ENCODE data around the gene IFT80. TPM values are rescaled to one million over a fixed set of nuclear protein-coding genes. Genes with fewer than 3 reads are reported as not detected.

IFT80 gene
- total RNA-seq, 3 donors from 2014 or later: 13.2 to 18.3 (median 16.2) TPM

DNA sequence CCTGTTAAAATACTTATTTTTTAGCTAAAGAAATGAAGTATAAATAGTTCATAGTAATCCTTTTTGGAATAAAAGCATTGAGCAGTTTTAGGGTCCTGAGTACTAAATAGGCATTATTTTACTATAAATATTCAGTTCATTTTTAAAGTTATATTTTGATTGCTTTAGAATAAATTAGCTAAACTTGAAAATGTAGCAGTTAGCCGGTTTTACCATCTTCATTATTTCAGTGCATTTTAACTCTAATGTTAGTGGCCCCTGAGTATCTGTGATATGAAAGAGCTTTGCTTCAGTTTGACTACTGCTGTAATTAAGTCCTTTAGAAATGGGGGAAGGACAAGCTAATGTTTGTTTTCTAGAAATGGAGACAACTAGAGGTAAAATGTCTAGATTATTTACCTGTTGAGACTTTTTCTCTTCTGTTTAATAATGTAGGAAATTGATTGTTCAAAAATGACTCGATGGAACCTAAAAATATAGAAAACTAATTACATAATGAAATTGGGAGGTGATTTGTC is 4.1 kb upstream of the IFT80 start:
- TF ChIP-seq, protein P1, sequence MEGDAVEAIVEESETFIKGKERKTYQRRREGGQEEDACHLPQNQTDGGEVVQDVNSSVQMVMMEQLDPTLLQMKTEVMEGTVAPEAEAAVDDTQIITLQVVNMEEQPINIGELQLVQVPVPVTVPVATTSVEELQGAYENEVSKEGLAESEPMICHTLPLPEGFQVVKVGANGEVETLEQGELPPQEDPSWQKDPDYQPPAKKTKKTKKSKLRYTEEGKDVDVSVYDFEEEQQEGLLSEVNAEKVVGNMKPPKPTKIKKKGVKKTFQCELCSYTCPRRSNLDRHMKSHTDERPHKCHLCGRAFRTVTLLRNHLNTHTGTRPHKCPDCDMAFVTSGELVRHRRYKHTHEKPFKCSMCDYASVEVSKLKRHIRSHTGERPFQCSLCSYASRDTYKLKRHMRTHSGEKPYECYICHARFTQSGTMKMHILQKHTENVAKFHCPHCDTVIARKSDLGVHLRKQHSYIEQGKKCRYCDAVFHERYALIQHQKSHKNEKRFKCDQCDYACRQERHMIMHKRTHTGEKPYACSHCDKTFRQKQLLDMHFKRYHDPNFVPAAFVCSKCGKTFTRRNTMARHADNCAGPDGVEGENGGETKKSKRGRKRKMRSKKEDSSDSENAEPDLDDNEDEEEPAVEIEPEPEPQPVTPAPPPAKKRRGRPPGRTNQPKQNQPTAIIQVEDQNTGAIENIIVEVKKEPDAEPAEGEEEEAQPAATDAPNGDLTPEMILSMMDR (IDR thresholded peaks at IDR 0.05): no peak
- Histone ChIP-seq H3K9me3 (no peaks in the 10 kb centered on the region), H3K4me1 (ENCODE audit: low read depth) (peaks cover 3% of the 10 kb centered on the region), H3K36me3 (ENCODE audit: low read depth) (no peaks in the 10 kb centered on the region), H3K4me3 (no peak overlapping the region)
- intact Hi-C loops (cut with DNase I, micrococcal nuclease): no loop called here
- ATAC-seq: no peak
- DNase-seq: no peak

DNA sequence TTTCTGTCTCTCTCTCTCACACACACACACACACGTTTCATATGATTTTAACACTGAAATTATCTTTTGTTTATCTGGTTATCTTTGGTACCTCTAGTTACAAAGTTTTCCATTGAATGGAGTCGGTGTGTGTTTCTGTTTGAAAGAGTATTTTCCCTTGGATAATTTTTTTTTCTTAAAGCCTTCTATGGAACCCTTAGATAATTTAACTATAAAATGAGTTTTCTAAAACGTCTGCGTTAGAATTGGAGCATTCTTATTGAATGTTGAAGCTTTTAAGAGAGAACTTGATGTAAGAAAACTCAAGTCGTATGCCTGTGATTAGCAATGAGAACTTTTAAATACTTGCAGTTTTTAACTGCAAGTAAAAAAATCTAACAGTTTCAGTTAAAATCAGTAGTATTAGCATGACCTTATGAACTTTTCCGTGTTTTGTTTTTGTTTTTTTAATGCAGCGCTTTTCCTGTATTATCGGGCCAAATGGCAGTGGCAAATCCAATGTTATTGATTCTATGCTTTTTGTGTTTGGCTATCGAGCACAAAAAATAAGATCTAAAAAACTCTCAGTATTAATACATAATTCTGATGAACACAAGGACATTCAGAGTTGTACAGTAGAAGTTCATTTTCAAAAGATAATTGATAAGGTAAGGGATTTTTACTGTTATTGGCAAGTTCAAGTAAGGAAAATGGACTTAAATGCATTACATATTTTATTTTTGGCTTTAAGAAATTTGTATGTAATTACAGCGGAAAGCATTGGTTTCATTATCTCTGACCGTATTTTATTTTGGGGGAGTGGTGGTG is 3.4 kb upstream of the IFT80 start:
- TF ChIP-seq, protein P1 (IDR thresholded peaks at IDR 0.05): no peak
- no peak for DNase-seq
- no peak for ATAC-seq
- intact Hi-C loops (cut with DNase I, micrococcal nuclease): no loop called here
- Histone ChIP-seq H3K36me3 (ENCODE audit: low read depth) (no peaks in the 10 kb centered on the region), H3K9me3 (no peaks in the 10 kb centered on the region), H3K4me3 (no peak overlapping the region), H3K4me1 (ENCODE audit: low read depth) (peaks cover 3% of the 10 kb centered on the region)

DNA sequence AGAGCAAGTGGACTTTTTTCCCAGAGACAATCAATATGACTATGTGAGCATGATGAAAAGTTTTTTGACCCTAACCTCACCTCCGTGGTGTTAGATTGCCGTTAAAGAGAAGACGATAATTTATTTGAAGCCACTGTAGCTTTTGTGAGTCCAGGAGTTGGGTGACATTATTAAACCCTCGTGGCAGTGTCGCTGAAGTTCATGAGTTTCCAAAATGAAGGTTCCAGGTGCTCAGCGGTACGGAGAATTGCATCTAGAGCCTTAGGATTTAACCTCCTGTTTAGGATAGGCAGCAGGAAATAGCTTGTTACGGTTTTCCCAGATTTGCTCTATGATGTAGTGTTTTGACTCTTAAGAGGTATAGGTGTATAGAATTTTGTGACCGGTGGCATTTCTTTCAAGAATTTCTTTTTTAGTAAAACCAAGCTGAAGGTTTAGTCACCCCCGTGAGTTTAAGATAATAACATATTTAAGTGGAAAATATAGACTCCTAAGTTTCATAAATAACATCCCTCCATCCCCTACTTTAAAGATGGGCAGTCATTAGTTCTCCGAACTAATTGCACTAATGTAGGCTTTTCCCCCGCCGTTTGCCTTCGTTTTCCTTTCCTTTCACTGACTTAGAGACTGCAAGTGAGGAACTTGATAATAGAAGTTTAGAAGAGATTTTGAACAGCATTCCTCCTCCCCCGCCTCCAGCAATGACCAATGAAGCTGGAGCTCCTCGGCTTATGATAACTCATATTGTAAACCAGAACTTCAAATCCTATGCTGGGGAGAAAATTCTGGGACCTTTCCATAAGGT is 2.5 kb upstream of the IFT80 start:
- DNase-seq (peak in 1 of 3 donors; percentile 38), ATAC-seq (no peak)
- Histone ChIP-seq H3K36me3 (ENCODE audit: low read depth) (no peaks in the 10 kb centered on the region), H3K4me3 (peak overlapping the region; percentile 48), H3K9me3 (no peaks in the 10 kb centered on the region), H3K4me1 (ENCODE audit: low read depth) (peaks cover 3% of the 10 kb centered on the region)
- intact Hi-C loops (cut with DNase I, micrococcal nuclease): no loop called here
- TF ChIP-seq, protein P1 (IDR thresholded peaks at IDR 0.05): no peak

- intact Hi-C loops (cut with DNase I, micrococcal nuclease): no loop called here
- Histone ChIP-seq H3K4me3 (peak overlapping the region; percentile 48), H3K9me3 (no peaks in the 10 kb centered on the region), H3K36me3 (ENCODE audit: low read depth) (no peaks in the 10 kb centered on the region), H3K4me1 (ENCODE audit: low read depth) (peaks cover 3% of the 10 kb centered on the region)
- DNase-seq (peak; percentile 38 to 61 (median 57)), ATAC-seq (peak; percentile 26)
- TF ChIP-seq, protein P1 (IDR thresholded peaks at IDR 0.05): no peak
Measured at GRCh38 chr3:160400702-160401150, 1.7 kb upstream of the IFT80 start.

GRCh38 chr3:160400030-160400701 is 1.1 kb upstream of the IFT80 start:
- intact Hi-C loops (cut with DNase I, micrococcal nuclease): no loop called here
- ATAC-seq: peak; percentile 43

More at GRCh38 chr3:160400030-160400701, 1.1 kb upstream of the IFT80 start:
- H3K4me1 ChIP-seq (ENCODE audit: low read depth): peaks cover 3% of the 10 kb centered on the region
- no peaks in the 10 kb centered on the region for H3K36me3 ChIP-seq (ENCODE audit: low read depth)
- H3K4me3 ChIP-seq: peak overlapping the region; percentile 48
- H3K9me3 ChIP-seq: no peaks in the 10 kb centered on the region
- TF ChIP-seq, protein P1 (IDR thresholded peaks at IDR 0.05): no peak
- peak; percentile 61 to 80 (median 72) for DNase-seq

All from mucosa of descending colon (tissue), 3 donors.